ENCODE measurements around the gene PBRM1. TPM values are rescaled to one million over a fixed set of nuclear protein-coding genes. Genes with fewer than 3 reads are reported as not detected.
A peak's percentile ranks its signal among the peaks of the same experiment; 100 is the strongest.

Gene PBRM1
- total RNA-seq, 2 experiments from 2014 or later, result 47.6 to 48.1 TPM

- H3K27me3 ChIP-seq (ENCODE audit: control insufficient read depth in 1 of 2, insufficient read depth in 2 of 2, low read length in 2 of 2), result no peaks in the 10 kb centered on the region
- H3K9me3 ChIP-seq (ENCODE audit: control insufficient read depth in 1 of 2, insufficient read depth in 1 of 2, low read length in 2 of 2), result no peaks in the 10 kb centered on the region
- H3K27ac ChIP-seq (ENCODE audit: low read depth in 1 of 2, low read length in 2 of 2), result no peak overlapping the region
- H3K4me1 ChIP-seq (ENCODE audit: insufficient read depth, low read length), result peaks cover 14% of the 10 kb centered on the region
- ChIA-PET POLR2A (no interaction called here), CTCF (no interaction called here)
- DNase-seq (no peak), ATAC-seq (ENCODE audit: poor library complexity) (no peak)
- H3K4me1 Mint-ChIP-seq (ENCODE audit: low read depth), result peaks cover 23% of the 10 kb centered on the region
- H3K9me3 Mint-ChIP-seq, result no peaks in the 10 kb centered on the region
- no peak for TF ChIP-seq CTCF (IDR thresholded peaks at IDR 0.05)
- intact Hi-C loops (cut with DNase I, micrococcal nuclease), result no loop called here
- H3K36me3 ChIP-seq (ENCODE audit: insufficient read depth, low read length), result peaks cover 83% of the 10 kb centered on the region
- no peaks in the 10 kb centered on the region for H3K27me3 Mint-ChIP-seq
- no peak overlapping the region for H3K4me3 ChIP-seq (ENCODE audit: low read length)
- H3K36me3 Mint-ChIP-seq (ENCODE audit: low read depth), result peaks cover 100% of the 10 kb centered on the region
- H3K27ac Mint-ChIP-seq, result peak overlapping the region; percentile 39
- H3K4me3 Mint-ChIP-seq, result no peak overlapping the region
Observed at GRCh38 chr3:52690560-52690959, 4.8 kb upstream of the PBRM1 start.

GRCh38 chr3:52689151-52689550 lies 3.4 kb upstream of the PBRM1 start:
- peaks cover 98% of the 10 kb centered on the region for H3K36me3 Mint-ChIP-seq (ENCODE audit: low read depth)
- DNase-seq (no peak), ATAC-seq (ENCODE audit: poor library complexity) (no peak)
- H3K27ac ChIP-seq (ENCODE audit: low read depth in 1 of 2, low read length in 2 of 2), result no peak overlapping the region
- intact Hi-C loops (cut with DNase I, micrococcal nuclease), result loop anchor here in 1 of 2 experiments (5.0 to 10.0 kb wide), 3 partner anchors 358 to 1192 kb away; partner anchors contain the start of genes GLYCTK and SFMBT1
- H3K9me3 Mint-ChIP-seq, result no peaks in the 10 kb centered on the region
- ChIA-PET POLR2A (no interaction called here), CTCF (interaction anchor here (0.8 to 1.0 kb wide), 2 partner anchors 8 to 10 kb away, joined by 3 to 4 read pairs; no protein-coding TSS in a partner anchor)
- peak overlapping the region; percentile 97 for H3K27ac Mint-ChIP-seq
- no peaks in the 10 kb centered on the region for H3K27me3 Mint-ChIP-seq
- H3K4me1 Mint-ChIP-seq (ENCODE audit: low read depth), result peaks cover 35% of the 10 kb centered on the region
- peaks cover 14% of the 10 kb centered on the region for H3K4me1 ChIP-seq (ENCODE audit: insufficient read depth, low read length)
- no peak overlapping the region for H3K4me3 Mint-ChIP-seq
- no peaks in the 10 kb centered on the region for H3K27me3 ChIP-seq (ENCODE audit: control insufficient read depth in 1 of 2, insufficient read depth in 2 of 2, low read length in 2 of 2)
- TF ChIP-seq CTCF (IDR thresholded peaks at IDR 0.05), result no peak
- no peaks in the 10 kb centered on the region for H3K9me3 ChIP-seq (ENCODE audit: control insufficient read depth in 1 of 2, insufficient read depth in 1 of 2, low read length in 2 of 2)
- H3K4me3 ChIP-seq (ENCODE audit: low read length), result no peak overlapping the region
- H3K36me3 ChIP-seq (ENCODE audit: insufficient read depth, low read length), result peaks cover 70% of the 10 kb centered on the region

GRCh38 chr3:52688266-52688665 lies 2.6 kb upstream of the PBRM1 start:
- Histone ChIP-seq H3K27me3 (ENCODE audit: control insufficient read depth in 1 of 2, insufficient read depth in 2 of 2, low read length in 2 of 2) (no peaks in the 10 kb centered on the region), H3K4me3 (ENCODE audit: low read length) (no peak overlapping the region), H3K9me3 (ENCODE audit: control insufficient read depth in 1 of 2, insufficient read depth in 1 of 2, low read length in 2 of 2) (no peaks in the 10 kb centered on the region), H3K4me1 (ENCODE audit: insufficient read depth, low read length) (peaks cover 21% of the 10 kb centered on the region), H3K27ac (ENCODE audit: low read depth in 1 of 2, low read length in 2 of 2) (peak overlapping the region in 1 of 2 donors; percentile 23), H3K36me3 (ENCODE audit: insufficient read depth, low read length) (peaks cover 62% of the 10 kb centered on the region)
- Mint-ChIP-seq H3K27me3 (no peaks in the 10 kb centered on the region), H3K36me3 (ENCODE audit: low read depth) (peaks cover 89% of the 10 kb centered on the region), H3K9me3 (no peaks in the 10 kb centered on the region), H3K4me3 (peak overlapping the region; percentile 52), H3K4me1 (ENCODE audit: low read depth) (peaks cover 40% of the 10 kb centered on the region), H3K27ac (peak overlapping the region; percentile 97)
- no peak for DNase-seq
- POLR2A ChIA-PET, result interaction anchor here (2.2 kb wide), 1 partner anchor 17 kb away, joined by 13 read pairs; the partner anchor contains the start of genes GLT8D1 and SPCS1
- no peak for ATAC-seq (ENCODE audit: poor library complexity)
- TF ChIP-seq CTCF (IDR thresholded peaks at IDR 0.05), result no peak
- CTCF ChIA-PET, result interaction anchor here (0.8 to 1.0 kb wide), 2 partner anchors 8 to 11 kb away, joined by 3 to 4 read pairs; no protein-coding TSS in a partner anchor
- intact Hi-C loops (cut with DNase I, micrococcal nuclease), result loop anchor here in 1 of 2 experiments (5.0 to 10.0 kb wide), 3 partner anchors 359 to 1191 kb away; partner anchors contain the start of genes GLYCTK and SFMBT1
